Pancreas (tissue), 10 donors: ENCODE measurements around the gene DDX42. TPM values are rescaled to one million over a fixed set of nuclear protein-coding genes. Genes with fewer than 3 reads are reported as not detected.
"Not testable (repeated sequence)": the region's sequence is repeated elsewhere in the genome, so short reads cannot be mapped to it uniquely, and the experiment has no call there.

Experiments
- ATAC-seq, 4 donors: fragments of 200-7000 bp; cut with Tn5 transposase; one replicate each; pipeline versions ENCODE4 v1.8.0 to v1.9.1; 2020; ENCODE audit warnings: mild to moderate bottlenecking in 4 of 4, moderate library complexity in 4 of 4
- DNase-seq, 6 donors: peaks; one replicate each; pipeline ENCODE4 v3.0.0-alpha.2; 2020
- FAIRE-seq: peaks from 2 replicates; lab custom pipeline; 2012; peaks lifted over from hg19 to GRCh38; lab: Jason Lieb, UNC
- H3K27ac ChIP-seq, 4 donors: fragments of 200-600 bp; sonication (generic); 1 replicate in 3 of 4; 2 replicates in 1 of 4; pipeline versions ENCODE4 v1.5.0 to v1.8.0; 2020
- H3K27me3 ChIP-seq, 4 donors: fragments of 200-600 bp; one replicate each; pipeline ENCODE4 v1.8.0; 2021
- H3K36me3 ChIP-seq, 3 donors: fragments of 200-600 bp; sonication (generic) in 1 of 3; one replicate each; pipeline versions ENCODE4 v1.5.0 to v1.8.0; 2020 to 2021
- H3K4me1 ChIP-seq, 3 donors: fragments of 200-600 bp; one replicate each; pipeline ENCODE4 v1.8.0; 2021
- H3K4me3 ChIP-seq, 4 donors: fragments of 200-600 bp; sonication (generic) in 2 of 4; one replicate each; pipeline versions ENCODE4 v1.5.0 to v1.8.0; 2020 to 2021
- H3K9me3 ChIP-seq, 4 donors: fragments of 200-600 bp; one replicate each; pipeline ENCODE4 v1.8.0; 2021
- CTCF ChIP-seq, 4 donors: fragments of 200-600 bp; sonication (generic) in 3 of 4; IDR thresholded peaks; one replicate each; pipeline versions ENCODE4 v1.5.0 to v1.8.0; 2021; ENCODE audit warnings: antibody characterized with exemption in 4 of 4
- WGBS, 2 donors: extraction: QIAGEN DNeasy Blood & Tissue Kit; methylation state at CpG; one replicate each; pipeline ENCODE4 v1.1.7; 2013; 5-methylcytosine and 5-hydroxymethylcytosine counted together
- intact Hi-C, 3 donors: fragments of 100-400 bp; cut with DNase I; formaldehyde crosslinking; loops; one replicate each; pipeline versions ENCODE4 v1.11.1 to v1.14.2; 2022
- polyA plus RNA-seq, 2 donors: library from polyadenylated mRNA; stranded (reverse); fragments of 200-250 nt; gene quantifications; one replicate each; pipeline ENCODE4 v1.2.3, GENCODE V29; 2013
- total RNA-seq, 6 donors: library from RNA; stranded (reverse); fragmentation: NEBNext Ultra II Directional in 4 of 6; extraction: Animal tissue kit (Norgen Biotek cat#: 25700) in 4 of 6; gene quantifications; one replicate each; pipeline versions ENCODE4 v1.2.1 to v1.2.4, GENCODE V29; 2021 to 2023
- donor health status: healthy with polysubstance abuse.
- donor health status: DM: no; HTN: no; CAD: no; lungs with moderate emphysema.
- donor health status: DM: no; HTN: no; CAD: no.
- donor health status: control.
- donor health status: control.
- donor health status: Bipolar disorder and iron deficiency.
- donor health status: DM: yes; HTN: yes; CAD: no.
- donor health status: DM: no; HTN: no; CAD: no.
- donor health status: DM: no; HTN: no; CAD: no.
- donor health status: DM: yes; HTN: yes; CAD: no.

DDX42 gene
- total and polyA plus RNA-seq, 8 donors, result 52.6 to 90.4 (median 75.3) TPM

DNA sequence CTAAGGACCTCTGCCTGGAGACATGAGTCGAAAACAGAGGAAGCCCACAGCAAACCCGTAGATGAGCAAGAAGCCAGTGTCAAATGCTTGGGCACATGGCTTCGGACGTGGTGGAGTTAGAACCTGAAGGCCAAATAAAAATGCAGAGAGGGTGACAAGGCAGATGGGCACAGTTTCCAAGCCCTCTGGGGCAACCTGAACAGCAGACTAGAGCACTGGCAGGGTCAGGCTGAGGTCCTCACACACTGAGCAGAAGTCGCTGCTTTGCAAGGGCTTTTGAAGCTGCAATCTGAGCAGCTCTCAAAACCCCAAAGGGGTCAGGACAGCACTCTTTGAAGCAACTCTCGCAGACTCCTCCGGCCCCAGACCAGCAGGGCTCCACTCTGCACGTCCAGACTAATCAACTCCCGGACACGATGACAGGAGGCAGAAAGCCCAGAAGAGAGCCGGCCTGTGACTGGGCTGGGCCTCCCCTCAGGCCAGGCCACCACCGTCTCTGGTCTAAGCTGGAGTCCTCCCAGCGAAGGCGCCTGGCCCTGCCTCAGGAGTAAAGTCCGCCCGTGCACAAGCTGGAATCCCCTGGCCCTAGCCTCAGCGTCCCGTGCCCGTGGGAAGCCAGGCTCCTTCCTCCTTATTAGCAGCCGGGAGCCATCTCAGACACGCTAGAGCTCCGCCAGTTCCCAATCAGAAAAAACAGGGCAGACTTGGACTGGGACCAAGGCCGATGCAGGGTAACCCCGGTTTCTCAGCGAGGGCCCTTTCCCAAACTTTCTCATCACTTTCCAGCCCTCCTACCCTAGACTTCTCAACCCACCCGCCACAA, 67.6 kb downstream of the DDX42 start:
- H3K27ac ChIP-seq, result peak overlapping the region; percentile 70 to 91 (median 86)
- 2 to 3% methylated on average over 26 of the region's 26 CpGs for WGBS, 2 donors
- peaks cover 36 to 47% (median 43%) of the 10 kb centered on the region in 3 donors for H3K4me1 ChIP-seq
- intact Hi-C loops, result no loop called here
- DNase-seq (peak; percentile 58 to 87 (median 71)), ATAC-seq (peak in 3 of 4 donors; percentile 5 to 7 (median 6)), FAIRE-seq (no peak)
- no peaks in the 10 kb centered on the region for H3K36me3 ChIP-seq
- no peaks in the 10 kb centered on the region for H3K9me3 ChIP-seq
- H3K4me3 ChIP-seq, result peak overlapping the region; percentile 80 to 94 (median 86)
- H3K27me3 ChIP-seq, result no peaks in the 10 kb centered on the region
- no peak for TF ChIP-seq CTCF (IDR thresholded peaks at IDR 0.05)

DNA sequence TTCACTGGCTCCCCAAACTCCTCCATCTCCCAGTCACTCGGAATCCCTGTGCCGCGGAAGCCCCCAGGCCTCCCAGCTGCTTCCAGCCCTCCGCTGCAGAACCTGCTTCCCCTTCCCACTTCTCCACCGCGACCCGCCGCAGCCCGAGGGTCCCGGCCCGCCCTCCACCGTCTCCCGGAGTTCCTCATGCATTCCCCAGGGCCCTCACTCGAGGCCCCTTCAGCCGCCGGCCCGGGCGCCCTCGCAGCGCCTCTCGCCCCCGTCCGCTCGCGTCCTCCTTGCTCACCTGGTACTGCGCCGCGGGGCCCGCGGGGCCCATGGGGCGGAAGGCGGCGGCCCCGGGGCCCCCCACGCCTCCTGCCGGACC, 68.2 kb downstream of the DDX42 start:
- no peaks in the 10 kb centered on the region for H3K9me3 ChIP-seq
- no peaks in the 10 kb centered on the region for H3K27me3 ChIP-seq
- intact Hi-C loops, result no loop called here
- peak overlapping the region; percentile 80 to 94 (median 86) for H3K4me3 ChIP-seq
- no peaks in the 10 kb centered on the region for H3K36me3 ChIP-seq
- DNase-seq, result peak in 5 of 6 donors; percentile 49 to 89 (median 73)
- peak overlapping the region; percentile 70 to 91 (median 86) for H3K27ac ChIP-seq
- peaks cover 36 to 47% (median 43%) of the 10 kb centered on the region in 3 donors for H3K4me1 ChIP-seq
- no peak for FAIRE-seq
- TF ChIP-seq CTCF (IDR thresholded peaks at IDR 0.05), result no peak
- WGBS, 2 donors, result 0 to 1% methylated on average over 26 to 36 of the region's 36 CpGs
- ATAC-seq, result peak in 3 of 4 donors; percentile 1 to 20 (median 3)

GRCh38 chr17:63842540-63843386, 68.8 kb downstream of the DDX42 start, which contains the start of gene SMARCD2:
Gene SMARCD2, minus strand, starts transcription at chr17:63842685. Its CDS starts 11 bp downstream, at chr17:63842674.
- ATAC-seq (peak; percentile 81 to 91 (median 82)), FAIRE-seq (no peak), DNase-seq (peak; percentile 98 to 100 (median 99))
- TF ChIP-seq CTCF (IDR thresholded peaks at IDR 0.05), result no peak
- Histone ChIP-seq H3K27ac (peak within 1 kb of the TSS; percentile 70 to 91 (median 86)), H3K9me3 (no peaks in the 10 kb centered on the region), H3K4me1 (peaks cover 32 to 42% (median 37%) of the 10 kb centered on the region in 3 donors), H3K4me3 (peak within 1 kb of the TSS; percentile 80 to 94 (median 86)), H3K36me3 (no peaks in the 10 kb centered on the region), H3K27me3 (no peaks in the 10 kb centered on the region)
- WGBS, 2 donors, result 0 to 1% methylated on average over 77 to 92 of the region's 92 CpGs
- intact Hi-C loops, result no loop called here

DNA sequence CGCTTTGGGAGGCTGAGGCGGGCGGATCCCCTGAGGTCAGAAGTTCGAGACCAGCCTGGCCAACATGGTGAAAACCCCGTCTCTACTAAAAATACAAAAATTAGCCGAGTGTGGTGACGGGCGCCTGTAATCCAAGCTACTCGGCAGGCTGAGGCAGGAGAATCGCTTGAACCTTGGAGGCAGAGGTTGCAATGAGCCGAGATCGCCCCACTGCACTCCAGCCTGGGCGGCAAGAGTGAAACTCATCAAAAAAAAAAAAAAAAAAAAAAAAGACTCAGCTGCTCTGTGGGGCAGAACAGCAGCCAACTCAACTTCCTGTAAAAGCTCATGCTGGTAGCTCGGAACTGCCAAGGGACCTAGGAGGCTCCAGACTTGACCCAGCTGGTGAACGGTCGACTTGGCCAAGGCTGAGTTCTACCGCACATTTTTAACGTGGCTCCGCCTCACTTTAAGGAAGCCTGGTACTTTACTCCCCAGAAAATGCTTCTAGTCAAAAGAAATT, 69.5 kb downstream of the DDX42 start:
- H3K27me3 ChIP-seq, H3K36me3 ChIP-seq, intact Hi-C loops, H3K9me3 ChIP-seq, ATAC-seq, FAIRE-seq: not testable (repeated sequence)
- Histone ChIP-seq H3K4me1 (peaks cover 25 to 36% (median 30%) of the 10 kb centered on the region in 3 donors), H3K27ac (peak overlapping the region; percentile 70 to 91 (median 86)), H3K4me3 (peak overlapping the region; percentile 29 to 94 (median 62))
- DNase-seq, result peak in 3 of 6 donors; percentile 40 to 53 (median 53)
- 10% methylated on average over 19 of the region's 19 CpGs for WGBS, 2 donors
